Choroid plexus epithelial cell (primary cell): ENCODE data around the gene CDH13.
A peak's percentile ranks its signal among the peaks of the same experiment; 100 is the strongest.

Experiments
- DNase-seq: peaks from one replicate; pipeline ENCODE4 v3.0.0-alpha.2; 2010; ENCODE audit warnings: low read depth
- H3K4me3 ChIP-seq: 2 replicates; pipeline ENCODE4 v1.5.1; 2011; ENCODE audit warnings: low read depth, mild to moderate bottlenecking, control low read depth, low read length, moderate library complexity
- TF ChIP-seq, protein P1 (sequence below): conservative IDR thresholded peaks from 2 replicates; pipeline ENCODE4 v1.5.1; 2011; ENCODE audit warnings: low read depth, mild to moderate bottlenecking, control low read depth, inconsistent platforms, low read length, moderate library complexity

The CDH13 gene

DNA sequence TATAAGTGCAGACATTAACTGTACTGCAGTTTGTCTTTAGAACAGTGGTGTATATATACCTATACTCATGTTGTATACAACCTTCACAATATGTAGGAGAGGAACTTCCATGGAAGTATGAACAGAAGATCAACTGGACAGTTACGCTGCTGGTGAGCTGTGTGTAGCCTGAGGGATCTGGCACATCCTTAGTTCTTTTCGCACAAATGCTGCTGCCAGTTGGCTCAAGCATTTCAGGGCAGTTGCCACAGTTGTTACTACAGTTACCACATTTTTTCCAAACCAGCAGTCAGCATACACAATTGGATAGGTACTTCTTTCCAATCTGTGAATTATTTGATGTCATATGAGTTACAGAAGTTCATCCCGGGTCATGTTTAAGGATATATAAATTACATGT is 641.4 kb downstream of the CDH13 start:
- no peak overlapping the region for H3K4me3 ChIP-seq
- DNase-seq, result no peak
- TF ChIP-seq, protein P1, sequence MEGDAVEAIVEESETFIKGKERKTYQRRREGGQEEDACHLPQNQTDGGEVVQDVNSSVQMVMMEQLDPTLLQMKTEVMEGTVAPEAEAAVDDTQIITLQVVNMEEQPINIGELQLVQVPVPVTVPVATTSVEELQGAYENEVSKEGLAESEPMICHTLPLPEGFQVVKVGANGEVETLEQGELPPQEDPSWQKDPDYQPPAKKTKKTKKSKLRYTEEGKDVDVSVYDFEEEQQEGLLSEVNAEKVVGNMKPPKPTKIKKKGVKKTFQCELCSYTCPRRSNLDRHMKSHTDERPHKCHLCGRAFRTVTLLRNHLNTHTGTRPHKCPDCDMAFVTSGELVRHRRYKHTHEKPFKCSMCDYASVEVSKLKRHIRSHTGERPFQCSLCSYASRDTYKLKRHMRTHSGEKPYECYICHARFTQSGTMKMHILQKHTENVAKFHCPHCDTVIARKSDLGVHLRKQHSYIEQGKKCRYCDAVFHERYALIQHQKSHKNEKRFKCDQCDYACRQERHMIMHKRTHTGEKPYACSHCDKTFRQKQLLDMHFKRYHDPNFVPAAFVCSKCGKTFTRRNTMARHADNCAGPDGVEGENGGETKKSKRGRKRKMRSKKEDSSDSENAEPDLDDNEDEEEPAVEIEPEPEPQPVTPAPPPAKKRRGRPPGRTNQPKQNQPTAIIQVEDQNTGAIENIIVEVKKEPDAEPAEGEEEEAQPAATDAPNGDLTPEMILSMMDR, result no peak

DNA sequence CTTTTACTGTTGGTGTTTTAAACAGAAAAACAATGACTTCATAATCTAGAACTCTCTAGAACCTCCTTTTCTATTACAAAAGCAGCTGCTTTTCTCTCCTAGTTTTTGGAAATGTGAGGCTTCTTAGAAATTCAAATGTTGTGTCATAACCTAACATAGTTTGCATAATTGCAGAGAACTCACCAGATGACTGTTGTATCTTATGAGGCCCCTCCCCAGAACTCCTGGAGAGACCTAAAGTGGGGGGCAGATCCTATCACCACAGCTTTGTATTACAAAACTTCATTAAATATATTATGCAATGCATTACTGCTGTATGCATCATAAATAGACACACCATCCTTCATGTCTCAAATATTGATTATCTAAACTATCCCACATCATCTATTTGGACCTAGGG is 642.3 kb downstream of the CDH13 start:
- DNase-seq, result peak; percentile 46
- TF ChIP-seq, protein P1, result no peak
- no peak overlapping the region for H3K4me3 ChIP-seq

DNA sequence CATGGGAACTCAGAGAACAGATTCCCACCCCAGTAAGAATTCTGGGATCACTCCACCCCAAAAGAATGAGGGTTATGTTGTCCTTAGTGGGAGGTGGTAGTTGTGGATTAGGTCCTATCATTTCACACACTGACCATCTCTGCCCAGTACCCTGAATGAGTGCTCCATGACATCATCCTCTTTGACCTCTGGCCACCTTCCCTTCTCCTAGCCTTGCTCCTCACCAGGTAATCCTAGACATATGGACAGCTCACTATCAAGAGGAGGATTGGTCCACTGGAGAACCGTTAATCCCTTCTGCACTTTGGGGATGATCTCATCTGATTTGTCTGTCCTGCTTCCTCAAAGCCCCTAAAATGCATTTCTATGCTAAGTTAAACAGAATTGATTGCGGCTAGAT is 642.8 kb downstream of the CDH13 start:
- H3K4me3 ChIP-seq, result no peak overlapping the region
- no peak for DNase-seq
- TF ChIP-seq, protein P1, result no peak

DNA sequence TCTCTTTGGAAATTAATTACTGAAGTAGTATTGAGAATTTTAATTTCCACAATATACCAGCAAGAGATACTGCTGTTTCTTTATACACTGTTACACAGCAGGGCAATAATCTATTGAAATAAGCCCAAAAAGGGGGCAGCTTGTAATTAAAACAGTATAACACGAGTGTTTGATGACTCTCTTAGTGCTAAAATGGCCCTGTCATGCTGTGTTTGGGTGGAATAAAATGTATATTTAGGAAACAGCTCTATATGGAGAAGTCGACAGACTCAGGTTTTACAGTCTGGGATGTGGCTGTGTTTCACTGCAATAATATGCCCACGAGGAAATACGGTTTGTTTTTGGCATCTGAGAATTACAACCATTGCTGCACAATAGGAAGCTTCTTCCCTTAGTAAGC is 643.3 kb downstream of the CDH13 start:
- no peak for DNase-seq
- TF ChIP-seq, protein P1, result no peak
- no peak overlapping the region for H3K4me3 ChIP-seq

DNA sequence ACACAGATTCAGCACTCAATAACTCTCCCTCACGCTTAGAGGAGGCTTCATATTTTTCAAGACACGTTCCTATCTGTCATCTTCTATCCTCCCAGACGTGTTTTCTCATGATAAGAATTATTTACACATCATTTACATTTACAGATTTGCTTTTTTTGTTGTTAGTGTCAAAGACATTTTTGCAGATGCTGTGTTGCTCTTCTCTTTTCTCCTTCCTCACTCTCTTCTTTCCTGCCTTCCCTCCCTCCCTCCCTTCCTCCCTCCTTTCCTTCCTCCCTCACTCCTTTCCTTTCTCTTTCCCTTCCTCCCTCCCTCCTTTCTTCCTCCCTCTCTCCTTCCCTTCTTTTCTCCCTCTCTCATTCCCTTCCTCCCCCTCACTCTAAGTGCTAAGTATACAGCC is 643.9 kb downstream of the CDH13 start:
- TF ChIP-seq, protein P1, result no peak
- DNase-seq, result no peak

DNA sequence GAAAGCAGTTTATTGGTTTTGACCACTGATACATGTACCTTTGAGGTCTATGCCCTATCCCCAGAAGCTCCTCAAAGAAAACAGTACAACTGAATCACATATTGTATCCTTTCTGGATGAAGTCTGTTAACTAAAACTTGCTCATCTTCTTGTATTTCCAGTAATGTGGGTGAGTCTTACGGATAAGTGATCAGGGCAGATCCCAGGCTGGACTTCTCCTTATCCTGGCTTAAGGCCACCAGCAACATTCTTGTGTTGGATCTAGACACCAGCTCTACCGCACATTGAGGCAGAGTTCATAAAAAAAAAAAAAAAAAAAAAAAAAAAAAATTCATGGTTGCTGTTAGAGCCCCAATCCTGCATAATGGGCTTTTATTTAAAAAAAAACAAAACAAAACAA is 644.4 kb downstream of the CDH13 start:
- DNase-seq, result no peak
- H3K4me3 ChIP-seq, result no peak overlapping the region

More for the DNA sequence above, 643.9 kb downstream of the CDH13 start:
- no peak overlapping the region for H3K4me3 ChIP-seq

DNA sequence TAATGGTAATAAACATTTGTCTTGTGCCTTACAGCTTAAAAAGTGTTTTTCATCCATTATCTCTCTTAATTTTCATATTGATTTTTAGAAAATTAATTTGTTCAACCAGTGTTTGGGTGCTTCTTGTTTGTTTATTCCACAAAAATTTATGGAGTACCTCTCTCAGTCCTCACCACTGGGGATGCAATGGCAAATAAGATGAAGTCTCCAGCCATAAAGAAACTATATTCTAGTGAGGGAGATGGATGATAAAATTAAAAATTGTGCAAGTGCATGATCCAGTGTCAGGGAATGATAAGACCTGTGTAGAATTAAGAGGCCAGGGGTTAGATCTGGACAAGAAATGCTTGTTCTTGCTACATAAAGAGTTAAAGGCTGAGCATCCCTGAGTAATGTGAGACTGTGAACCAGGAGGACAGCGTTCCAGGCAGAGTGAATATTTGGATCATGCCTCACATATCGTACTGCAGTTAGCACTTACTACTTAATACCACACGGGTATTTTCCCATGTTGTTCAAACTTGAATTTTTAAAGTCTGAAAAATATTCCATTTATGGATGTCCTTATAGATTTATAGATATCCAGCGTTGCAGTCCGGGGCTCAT is 645.3 kb downstream of the CDH13 start:
- DNase-seq, result peak; percentile 55
- no peak overlapping the region for H3K4me3 ChIP-seq
- TF ChIP-seq, protein P1, result no peak

More for the DNA sequence above, 644.4 kb downstream of the CDH13 start:
- TF ChIP-seq, protein P1, result no peak
